NT2/D1 (cell line): ENCODE measurements around the gene RINL.

Experiments
- SUZ12 ChIP-seq: IDR thresholded peaks from 2 replicates; pipeline ENCODE4 v1.6.1; 2011; ENCODE audit not compliant: insufficient read length, insufficient read depth; ENCODE audit errors: extremely low read depth
- YY1 ChIP-seq: IDR thresholded peaks from 2 replicates; pipeline ENCODE4 v1.6.1; 2011; ENCODE audit not compliant: insufficient read length, insufficient read depth
- ZNF274 ChIP-seq: IDR thresholded peaks from 2 replicates; pipeline ENCODE4 v1.6.1; 2011; ENCODE audit warnings: mild to moderate bottlenecking, low read depth, low read length

DNA sequence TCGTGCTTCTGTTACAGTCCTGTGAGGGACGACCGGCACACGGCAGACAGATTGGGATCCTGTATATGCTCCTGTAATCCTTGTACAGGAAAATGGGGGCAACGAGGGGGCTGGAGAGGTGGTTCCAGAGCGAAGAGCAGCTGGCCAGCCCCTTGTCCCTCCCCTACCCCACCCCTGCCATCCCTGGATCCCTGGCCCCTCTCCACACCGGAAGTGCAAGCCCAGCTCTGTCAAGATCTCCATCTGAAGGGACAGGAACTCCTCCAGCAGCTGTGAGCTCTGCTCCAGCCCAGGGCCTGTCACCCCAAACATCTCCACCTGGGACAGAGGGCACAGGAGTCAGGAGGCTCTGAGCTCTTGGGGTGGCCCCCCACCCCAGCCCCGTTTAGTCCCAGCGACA is 39.4 kb upstream of the RINL start:
- no peak for TF ChIP-seq YY1
- TF ChIP-seq SUZ12 = no peak
- no peak for TF ChIP-seq ZNF274
